GM12878 (cell line): ENCODE data around the gene GALK1.

Experiments
- CBX5 ChIP-seq: sonication (generic); IDR thresholded peaks from 2 replicates; pipeline ENCODE4 v1.6.1; 2016; ENCODE audit warnings: low read depth, moderate library complexity, mild to moderate bottlenecking, inconsistent platforms
- JUND ChIP-seq: IDR thresholded peaks from 2 replicates; pipeline ENCODE4 v1.6.1; 2012; ENCODE audit warnings: low read depth, mild to moderate bottlenecking, low read length, improper control_type of control experiment, moderate library complexity
- MAX ChIP-seq: IDR thresholded peaks from 2 replicates; pipeline ENCODE4 v1.6.1; 2012; ENCODE audit warnings: low read depth, low read length, improper control_type of control experiment
- MEF2A ChIP-seq: IDR thresholded peaks from 2 replicates; pipeline ENCODE4 v1.6.1; 2011; ENCODE audit warnings: low read depth, mild to moderate bottlenecking, low read length, moderate library complexity; ENCODE audit not compliant: insufficient read depth
- MYB ChIP-seq: fragments of 150-350 bp; IDR thresholded peaks from 2 replicates; pipeline ENCODE4 v1.6.1; 2014; ENCODE audit warnings: mild to moderate bottlenecking, low read depth, low read length, borderline replicate concordance
- POLR2A ChIP-seq: IDR thresholded peaks from 2 replicates; pipeline ENCODE4 v1.6.1; 2011; ENCODE audit warnings: low read depth, mild to moderate bottlenecking, low read length
- POLR2AphosphoS5 ChIP-seq: IDR thresholded peaks from 2 replicates; pipeline ENCODE4 v1.6.1; 2011; ENCODE audit warnings: mild to moderate bottlenecking, low read length, inconsistent platforms
- REST ChIP-seq: IDR thresholded peaks from 2 replicates; pipeline ENCODE4 v1.6.1; 2012; ENCODE audit warnings: mild to moderate bottlenecking, low read depth, low read length
- TCF12 ChIP-seq: IDR thresholded peaks from 2 replicates; pipeline ENCODE4 v1.6.1; 2011; ENCODE audit warnings: low read depth, mild to moderate bottlenecking, low read length
- ZSCAN29 ChIP-seq: fragments of 450-650 bp; IDR thresholded peaks from 2 replicates; pipeline ENCODE4 v1.6.1; 2017; ENCODE audit warnings: mild to moderate bottlenecking, moderate library complexity

GRCh38 chr17:75722076-75722475 is 42.9 kb downstream of the GALK1 start:
- TF ChIP-seq MEF2A: no peak
- no peak for TF ChIP-seq ZSCAN29
- TF ChIP-seq POLR2AphosphoS5: no peak
- no peak for TF ChIP-seq JUND
- no peak for TF ChIP-seq POLR2A
- no peak for TF ChIP-seq CBX5
- no peak for TF ChIP-seq MAX
- TF ChIP-seq REST: no peak
- TF ChIP-seq TCF12: no peak
- TF ChIP-seq MYB: no peak
